HG03571 (cell line): ENCODE measurements around the gene PTH.
A peak's percentile ranks its signal among the peaks of the same experiment; 100 is the strongest.

Experiments used
- ATAC-seq: cut with Tn5 transposase; IDR thresholded peaks from one replicate; pipeline ENCODE4 v1.9.1; 2021; ENCODE audit not compliant: unreplicated experiment

Gene PTH

DNA sequence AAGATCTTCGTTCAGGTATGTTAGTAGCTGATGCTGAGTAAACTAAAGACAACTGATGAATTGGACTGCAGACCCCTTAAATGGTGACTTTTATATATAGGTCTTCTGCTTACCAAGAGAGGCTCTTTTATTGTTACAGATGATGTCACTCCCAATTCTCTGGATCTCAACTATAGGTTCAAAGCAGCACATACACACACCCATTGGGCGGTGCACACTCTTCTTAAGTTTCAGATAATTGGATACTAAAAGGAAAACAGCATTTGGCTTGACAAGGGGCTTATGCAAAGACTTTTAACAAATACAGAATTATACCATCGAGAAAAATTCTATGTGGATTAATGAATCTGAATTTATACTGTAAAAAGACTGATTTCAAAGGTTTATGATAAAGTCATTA, at the start of gene PTH:
PTH (minus strand) TSS at position 69 of the 400 bp plus-strand sequence. CDS start 3,142 bp downstream, outside the sequence.
- ATAC-seq = no peak

DNA sequence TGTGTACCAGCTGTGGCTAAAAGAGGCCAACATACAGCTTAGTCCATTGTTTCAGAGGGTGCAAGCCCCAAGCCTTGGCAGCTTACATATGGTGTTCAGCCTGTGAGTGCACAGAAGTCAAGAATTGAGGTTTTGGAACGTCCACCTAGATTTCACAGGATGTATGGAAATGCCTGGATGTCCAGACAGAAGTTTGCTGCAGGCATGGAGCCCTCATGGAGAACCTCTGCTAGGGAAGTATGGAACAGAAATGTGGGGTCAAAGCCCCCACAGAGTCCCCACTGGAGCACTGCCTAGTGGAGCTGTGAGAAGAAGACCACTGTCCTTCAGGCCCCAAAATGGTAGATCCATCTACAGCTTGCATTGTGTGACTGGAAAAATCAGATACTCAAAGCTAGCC, 42.2 kb upstream of the PTH start:
- ATAC-seq = no peak

DNA sequence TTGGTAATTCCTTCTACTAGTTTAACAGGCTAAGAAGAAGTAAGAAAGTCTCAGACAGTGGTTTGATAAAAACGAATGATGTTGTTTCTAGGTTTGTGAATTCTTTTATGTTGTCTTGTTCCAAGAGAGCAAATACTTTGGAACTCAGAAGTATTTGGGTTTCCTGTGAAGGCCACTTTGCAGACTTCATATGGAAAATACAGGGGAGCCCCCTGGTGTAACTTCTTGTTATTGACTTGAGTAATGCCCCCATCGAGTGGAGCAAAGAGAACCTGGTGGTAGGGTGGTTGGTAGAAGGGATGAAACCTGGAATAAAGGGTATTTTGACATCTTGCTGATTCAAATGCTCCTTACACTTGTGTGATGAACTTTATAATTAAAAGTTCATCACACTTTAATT, 40.0 kb upstream of the PTH start:
- no peak for ATAC-seq

DNA sequence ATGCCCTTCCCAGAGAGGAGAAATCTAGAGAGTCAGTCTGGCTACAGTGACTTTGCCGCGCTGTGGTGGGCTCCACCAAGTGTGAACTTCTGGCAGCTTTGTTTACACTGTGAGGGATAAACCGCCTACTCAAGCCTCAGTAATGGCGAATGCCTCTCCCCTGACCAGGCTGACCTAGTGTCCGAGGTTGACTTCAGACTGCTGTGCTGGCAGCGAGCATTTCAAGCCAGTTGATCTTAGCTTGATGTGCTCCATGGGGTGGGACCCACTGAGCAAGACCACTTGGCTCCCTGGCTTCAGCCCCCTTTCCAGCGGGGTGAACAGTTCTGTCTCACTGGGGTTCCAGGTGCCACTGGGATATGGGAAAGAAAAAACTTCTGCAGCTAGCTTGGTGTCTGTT, 38.6 kb upstream of the PTH start:
- no peak for ATAC-seq

DNA sequence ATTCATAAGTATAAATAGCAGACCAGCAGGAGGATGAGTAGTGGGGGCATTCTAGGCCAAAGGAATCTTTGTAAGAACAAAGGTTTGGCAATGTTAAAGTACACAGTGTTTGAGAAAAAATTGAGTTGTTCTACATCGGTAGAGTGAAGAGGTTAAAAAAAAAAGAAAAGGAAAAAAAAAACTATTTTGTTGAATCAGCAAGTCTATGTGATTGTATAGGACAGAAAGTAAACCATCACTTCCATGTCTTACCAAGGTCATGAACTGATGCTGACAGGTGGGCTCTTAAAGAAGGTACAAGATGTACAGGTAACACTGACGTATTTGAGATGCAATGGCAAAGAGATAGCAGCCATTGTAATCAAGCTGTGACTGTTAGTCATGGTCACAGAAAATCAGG, 29.5 kb upstream of the PTH start:
- no peak for ATAC-seq

DNA sequence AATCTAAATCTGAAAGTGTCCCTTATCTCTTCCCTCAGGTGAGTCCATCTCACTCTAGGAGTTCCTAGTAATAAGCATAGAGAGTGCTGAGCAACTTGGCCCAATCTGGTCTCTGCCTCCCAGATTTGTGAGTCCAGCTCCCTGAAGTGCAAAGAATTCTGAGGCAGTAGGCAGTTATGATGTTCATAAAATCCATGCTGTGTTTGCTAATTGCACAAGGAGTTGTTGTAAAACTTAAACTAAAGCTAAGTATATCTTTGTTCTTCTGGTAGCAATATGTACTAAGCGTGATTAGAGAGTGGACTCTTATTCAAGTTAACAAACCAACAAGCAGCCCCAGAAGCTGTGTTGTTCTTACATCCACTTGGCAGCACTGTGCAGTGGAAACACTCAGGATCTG, 7.6 kb upstream of the PTH start:
- no peak for ATAC-seq

DNA sequence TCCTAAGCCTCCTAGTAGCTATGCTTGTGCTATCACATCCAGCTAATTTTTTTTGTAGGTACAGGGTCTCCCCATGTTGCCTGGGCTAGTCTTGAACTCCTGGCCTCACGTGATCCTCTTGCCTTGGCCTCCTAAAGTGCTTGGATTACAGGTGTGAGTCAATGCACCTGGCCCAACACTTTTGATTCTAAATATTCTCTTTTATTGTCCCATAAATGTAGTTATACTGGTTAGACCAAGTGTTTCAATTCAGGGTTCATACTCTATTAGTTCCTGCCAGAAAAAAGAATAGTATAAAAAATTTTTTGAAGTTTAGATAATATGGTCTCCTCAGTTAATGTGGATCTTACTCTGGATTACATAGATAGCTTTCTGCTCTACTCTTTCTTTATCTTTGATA, 6.7 kb upstream of the PTH start:
- ATAC-seq = no peak

DNA sequence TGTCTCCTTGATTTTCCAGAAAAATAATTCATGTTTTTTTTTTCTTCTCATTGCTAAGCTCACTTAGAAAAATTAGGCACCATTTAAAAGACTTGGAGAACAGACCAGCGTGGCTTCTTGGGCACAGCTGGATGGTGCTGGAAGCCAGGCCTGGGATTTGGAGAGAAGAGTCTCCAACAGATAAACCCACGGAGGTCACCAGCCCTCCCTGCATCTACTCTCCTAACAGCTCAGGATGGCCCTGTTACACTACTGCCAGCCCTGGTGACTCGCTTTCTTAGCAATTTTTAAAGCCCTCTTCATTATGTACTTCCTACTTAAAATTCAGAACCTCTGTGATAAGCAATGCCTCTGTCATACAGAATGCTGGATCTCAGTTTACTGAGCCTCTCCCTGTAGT, 1.7 kb downstream of the PTH start:
- no peak for ATAC-seq

DNA sequence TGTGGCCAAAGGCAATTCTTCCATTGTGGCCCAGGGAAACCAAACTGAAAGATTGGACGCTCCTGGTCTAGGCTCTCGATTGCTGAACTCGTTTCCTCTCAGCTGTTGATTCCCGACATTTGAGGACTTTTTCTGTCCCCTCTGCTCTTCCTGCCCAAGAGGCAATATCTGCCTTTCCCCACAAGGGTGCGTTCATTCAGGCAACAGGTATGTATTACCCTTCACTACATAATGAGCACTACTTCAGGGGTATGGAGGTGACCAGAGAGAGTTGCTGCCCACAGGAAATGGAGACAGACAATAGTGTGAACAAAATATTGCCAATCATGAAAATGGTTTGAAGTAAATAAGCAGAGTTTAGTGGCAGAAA, 8.2 kb downstream of the PTH start:
- ATAC-seq = no peak

DNA sequence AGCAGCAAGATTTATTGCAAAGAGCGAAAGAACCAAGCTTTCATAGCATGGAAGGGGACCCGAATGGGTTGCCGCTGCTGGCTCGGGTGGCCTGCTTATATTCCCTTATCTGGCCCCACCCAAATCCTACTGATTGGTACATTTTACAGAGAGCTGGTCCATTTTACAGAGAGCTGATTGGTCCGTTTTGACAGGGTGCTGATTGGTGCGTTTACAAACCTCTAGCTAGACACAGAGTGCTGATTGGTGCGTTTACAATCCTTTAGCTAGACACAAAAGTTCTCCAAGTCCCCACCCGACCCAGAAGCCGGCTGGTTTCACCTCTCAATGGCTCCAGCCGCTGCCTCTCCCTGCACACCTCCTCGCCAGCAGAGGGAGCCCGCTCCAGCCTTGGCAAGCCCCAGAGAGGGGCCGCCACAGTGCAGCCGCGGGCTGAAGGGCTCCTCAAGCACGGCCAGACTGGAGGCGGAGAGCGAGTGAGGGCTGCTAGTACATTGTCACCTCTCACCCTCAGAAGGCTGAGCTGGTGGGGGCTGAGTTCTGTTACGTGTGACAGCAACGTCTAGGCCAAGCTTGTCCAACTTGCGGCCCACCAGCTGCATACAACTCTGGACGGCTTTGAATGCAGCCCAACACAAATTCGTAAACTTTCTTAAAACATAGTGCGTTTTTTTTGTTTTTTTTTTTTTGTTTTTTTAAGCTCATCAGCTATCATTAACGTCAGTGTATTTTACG, 8.7 kb downstream of the PTH start:
- ATAC-seq = no peak

DNA sequence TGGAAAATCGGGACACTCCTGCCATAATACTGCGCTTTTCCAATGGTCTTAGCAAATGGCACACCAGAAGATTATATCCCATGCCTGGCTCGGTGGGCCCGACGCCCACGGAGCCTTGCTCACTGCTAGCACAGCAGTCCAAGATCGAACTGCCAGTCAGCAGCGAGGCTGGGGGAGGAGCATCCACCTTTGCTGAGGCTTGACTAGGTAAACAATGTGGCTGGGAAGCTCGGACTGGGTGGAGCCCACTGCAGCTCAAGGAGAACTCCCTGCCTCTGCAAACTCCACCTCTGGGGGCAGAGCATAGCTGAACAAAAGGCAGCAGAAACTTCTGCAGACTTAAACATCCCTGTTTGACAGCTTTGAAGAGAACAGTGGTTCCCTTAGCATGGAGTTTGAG, 15.6 kb downstream of the PTH start:
- no peak for ATAC-seq

DNA sequence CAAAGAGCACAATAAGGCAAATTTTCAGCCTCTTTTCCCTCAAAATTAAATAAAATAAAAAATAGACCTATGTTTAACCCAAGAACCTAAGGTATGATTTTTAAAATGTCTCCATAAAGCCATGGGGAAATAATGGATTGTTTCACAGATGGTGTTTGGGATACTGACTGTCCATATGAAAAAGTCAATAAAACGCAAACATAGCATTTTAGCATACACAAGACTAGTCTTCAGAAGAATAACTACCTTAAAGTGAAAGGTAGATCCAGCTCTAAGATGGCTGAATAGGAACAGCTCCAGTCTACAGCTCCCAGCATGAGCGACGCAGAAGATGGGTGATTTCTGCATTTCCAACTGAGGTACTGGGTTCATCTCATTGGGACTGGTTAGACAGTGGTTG, 16.1 kb downstream of the PTH start:
- no peak for ATAC-seq

DNA sequence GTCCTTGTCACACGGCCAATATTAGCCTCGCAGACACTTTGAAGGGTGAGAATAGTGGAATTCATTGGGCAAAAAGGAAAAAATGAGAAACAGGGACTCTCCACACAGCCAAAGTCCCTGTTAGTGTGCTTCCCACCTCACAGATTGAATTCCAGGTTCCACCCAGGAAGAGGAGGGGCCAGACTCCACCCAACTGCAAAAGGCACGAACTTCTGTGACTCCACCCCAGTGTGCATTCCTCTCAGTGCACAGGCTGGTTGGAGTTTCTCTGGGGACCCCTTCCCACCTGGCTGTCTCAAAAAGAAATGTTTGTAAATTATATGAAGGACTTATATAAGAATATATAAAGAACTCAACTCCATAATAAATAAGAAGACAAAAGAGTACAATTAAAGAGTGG, 20.7 kb downstream of the PTH start:
- no peak for ATAC-seq

DNA sequence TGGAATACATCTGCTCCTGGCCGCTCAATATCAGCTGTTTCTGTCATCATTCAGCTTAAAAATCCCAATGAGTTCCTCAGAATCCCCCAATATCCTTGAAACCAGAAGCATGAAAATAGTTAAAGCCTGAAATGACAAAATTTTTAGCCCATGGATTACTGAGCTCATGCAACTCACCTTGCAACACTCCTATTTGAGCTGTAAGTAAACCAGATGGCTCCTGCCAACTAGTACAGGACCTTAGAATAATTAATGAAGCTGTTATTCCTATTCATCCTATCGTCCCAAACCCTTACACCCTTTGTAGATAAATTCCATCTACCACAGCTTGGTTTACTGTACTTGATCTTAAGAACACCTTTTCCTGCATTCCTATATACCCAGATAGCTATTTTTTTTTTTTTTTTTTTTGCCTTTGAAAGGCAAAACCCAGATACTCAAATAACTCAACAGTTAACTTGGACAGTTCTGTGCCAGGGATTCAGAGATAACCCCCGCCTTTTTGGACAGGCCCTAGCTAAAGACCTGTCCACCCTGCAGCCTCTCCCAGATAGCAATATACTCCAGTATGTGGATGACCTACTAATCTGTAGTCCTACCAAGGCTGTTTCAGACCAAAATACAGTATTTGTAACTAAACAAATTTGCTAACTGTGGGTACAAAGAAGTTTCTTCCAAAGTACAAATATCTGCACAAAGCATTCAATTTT, 22.6 kb downstream of the PTH start:
- ATAC-seq = no peak

DNA sequence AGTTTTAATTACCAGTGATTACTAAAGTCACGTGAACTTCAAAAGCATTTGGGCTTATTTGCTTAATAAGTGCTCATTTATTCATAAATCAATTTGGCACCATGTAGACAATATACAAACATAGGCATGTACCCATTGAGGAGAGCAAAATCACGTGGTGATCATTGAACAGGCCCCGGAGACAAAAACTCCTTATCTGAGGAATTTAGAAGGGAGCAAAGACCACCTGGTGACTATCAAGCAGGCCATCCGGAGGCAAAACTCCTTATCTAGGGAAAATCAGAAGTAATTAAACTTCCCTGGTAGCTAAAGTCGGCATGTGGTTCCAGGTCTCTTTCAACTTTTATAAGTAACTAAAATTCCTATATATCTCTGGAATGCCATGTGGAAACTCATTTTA, 27.0 kb downstream of the PTH start:
- no peak for ATAC-seq

DNA sequence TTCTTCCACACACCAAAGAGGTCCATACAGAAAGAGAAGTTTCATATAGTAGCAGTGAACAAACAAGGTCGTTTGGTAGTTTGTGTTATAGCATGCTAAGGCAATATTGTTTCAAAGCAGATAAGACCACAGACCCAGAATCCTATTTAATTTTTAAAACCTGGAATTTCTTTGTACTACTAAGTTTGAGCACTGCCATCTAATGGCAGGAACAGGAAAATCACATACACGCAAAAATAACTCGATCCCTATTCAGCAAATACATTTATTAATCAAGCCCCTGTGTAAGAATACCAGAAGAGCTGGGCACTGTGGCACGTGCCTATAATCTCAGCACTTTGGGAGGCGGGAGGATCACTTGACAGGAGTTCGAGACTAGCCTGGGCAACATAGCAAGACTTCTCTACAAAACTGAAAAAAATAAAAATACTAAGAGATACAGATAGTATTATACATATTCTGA, 29.9 kb downstream of the PTH start:
- no peak for ATAC-seq

DNA sequence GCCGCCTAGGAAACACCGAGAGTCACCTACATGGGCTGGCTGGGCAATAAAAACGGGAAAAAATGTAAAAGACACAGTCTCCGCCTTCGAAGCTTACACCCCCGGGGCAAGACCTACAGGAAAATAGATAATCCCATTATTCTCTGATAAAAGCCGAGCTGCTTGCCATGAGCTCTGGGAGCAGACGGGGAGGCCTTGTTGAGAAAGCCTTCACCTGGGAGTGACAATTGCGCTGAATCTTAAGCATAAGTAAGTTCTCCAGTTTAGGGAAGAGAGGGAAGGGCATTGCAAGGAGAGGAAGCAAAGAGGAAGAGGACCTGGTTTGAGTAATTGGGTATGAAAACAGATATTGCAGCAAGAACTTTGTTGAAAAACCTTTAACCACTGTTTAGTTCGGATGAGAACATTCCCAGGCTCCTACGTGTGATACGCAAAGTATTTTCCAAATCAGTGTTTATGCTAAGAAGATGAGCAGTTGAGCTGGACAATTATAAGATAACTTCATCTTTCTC, 32.0 kb downstream of the PTH start:
- peak; percentile 0 for ATAC-seq

DNA sequence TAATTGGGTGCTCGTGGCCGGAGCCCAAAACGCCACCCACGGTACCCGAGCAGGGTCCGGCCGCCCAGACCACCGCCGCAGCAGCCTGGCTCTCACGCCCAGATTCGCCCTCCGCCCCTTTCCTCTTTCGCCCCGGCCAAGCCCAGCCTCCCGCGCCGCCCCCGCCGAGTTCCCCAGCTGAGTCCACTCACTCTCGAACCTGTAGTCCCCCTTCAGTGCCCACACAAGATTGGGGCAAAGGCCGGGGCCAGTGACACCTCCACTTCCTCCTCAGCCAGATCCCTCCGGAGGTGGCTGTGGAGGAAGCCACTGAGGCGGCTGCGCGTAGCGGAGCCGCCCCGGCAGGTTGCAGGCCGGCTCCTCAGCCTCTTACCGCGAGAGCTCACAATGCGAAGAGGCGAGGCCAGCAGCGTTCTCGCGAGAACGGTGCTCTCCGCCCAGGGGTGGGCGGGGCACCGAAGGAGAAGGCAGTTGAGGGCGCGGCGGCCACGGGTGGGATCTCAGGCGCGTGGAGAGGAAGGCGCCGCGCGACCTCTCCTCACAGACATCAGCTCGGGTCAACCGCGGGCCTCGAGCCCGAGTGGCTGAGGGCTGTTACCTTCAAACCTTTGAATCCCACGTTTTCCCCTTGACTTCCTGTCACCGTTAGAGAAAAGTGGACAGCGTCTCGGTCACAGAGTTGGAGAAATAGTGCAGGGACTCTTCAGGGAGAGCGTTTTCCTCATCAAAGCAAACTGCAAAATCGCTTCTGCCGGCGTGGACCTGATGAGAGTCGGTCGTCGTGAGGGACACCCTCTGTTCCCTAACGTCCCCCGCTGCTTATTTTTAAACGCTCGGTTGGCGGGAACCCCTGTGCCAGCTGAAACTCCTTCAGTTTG, 32.7 kb downstream of the PTH start, which contains the start of gene BTBD10:
BTBD10 (minus strand) TSS at position 322 of the 878 bp plus-strand sequence. CDS start 18,098 bp downstream, outside the sequence.
- peak; percentile 98 for ATAC-seq

DNA sequence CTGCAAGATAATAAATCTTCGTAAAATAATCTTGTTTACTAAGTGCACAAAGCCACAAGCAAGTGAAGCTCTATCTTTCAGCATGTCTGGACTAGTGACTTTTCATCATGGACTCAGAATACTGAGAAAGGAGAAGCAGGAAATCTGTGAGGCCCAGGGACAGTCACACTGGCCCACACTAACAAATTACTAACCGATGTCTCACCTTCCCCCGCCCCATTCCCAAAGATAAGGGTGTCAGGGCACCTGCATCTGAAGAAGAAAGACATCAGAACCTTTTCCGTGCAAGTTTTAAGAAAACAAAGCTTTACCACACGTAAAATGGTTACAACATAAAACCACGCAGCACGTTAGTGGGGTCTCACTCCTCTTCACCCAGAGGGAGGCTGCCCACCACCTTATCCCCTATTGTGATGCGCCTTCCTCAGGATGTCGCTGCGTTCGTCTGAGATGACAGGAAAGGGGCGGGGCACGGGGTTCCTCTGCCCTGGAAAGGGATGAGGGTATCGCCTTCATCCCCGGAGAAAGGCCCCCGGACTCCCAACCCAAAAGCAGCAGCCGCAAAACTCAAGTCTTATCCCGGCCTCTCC, 33.4 kb downstream of the PTH start:
- peak; percentile 39 for ATAC-seq

DNA sequence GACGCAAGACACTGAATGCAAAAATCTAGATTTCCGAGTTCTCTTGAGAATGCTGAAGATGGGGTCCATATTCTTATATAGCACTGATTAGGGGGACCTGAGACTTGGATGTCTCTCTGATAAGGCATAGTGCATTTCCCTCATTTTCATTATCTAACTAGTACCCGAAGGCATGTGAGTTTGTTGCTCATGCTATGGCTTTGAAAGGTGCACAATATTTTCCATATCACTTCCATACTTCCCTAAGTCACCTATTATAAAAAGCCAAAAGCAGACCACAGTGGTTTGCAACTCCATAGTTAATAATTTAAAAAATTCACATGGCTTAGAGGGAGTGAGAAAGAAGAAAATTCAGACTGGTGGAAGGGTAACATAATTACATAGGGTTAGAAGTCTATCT, 34.5 kb downstream of the PTH start:
- no peak for ATAC-seq

DNA sequence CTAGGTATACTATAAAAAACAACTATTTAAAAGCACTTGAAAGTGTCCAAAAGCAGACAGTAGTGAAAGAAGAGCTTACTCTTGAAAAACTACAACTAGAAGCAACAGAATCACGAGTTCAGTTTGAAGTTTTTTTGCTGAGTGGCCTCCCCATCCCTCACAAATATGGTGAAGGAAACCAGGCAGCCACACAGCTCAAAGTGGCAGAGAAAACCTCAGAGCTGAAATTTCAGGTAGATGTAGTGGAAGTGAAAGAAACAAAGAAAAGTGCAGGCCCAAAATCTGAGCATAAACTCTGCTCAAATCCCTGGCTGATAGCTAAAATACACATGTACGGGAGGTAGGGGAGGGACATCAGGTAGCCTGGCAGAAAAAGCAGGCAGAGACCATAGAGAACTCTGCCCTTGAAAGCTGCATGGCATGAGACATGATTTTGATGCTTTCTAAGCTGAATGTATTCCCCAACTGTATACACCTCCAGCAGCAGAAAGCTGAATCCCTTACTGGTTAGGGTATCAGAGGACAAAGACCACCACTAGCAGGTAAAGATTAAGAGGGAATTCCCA, 44.9 kb downstream of the PTH start:
- ATAC-seq = no peak
